Superior temporal gyrus (tissue), 1 donor: ENCODE results near the gene RBM38.

Experiments
- DNase-seq: peaks from one replicate; pipeline ENCODE4 v3.0.0-alpha.2; 2016; ENCODE audit errors: extremely low spot score

RBM38 gene

GRCh38 chr20:57404006-57404405 is 12.8 kb downstream of the RBM38 start:
- no peak for DNase-seq

DNA sequence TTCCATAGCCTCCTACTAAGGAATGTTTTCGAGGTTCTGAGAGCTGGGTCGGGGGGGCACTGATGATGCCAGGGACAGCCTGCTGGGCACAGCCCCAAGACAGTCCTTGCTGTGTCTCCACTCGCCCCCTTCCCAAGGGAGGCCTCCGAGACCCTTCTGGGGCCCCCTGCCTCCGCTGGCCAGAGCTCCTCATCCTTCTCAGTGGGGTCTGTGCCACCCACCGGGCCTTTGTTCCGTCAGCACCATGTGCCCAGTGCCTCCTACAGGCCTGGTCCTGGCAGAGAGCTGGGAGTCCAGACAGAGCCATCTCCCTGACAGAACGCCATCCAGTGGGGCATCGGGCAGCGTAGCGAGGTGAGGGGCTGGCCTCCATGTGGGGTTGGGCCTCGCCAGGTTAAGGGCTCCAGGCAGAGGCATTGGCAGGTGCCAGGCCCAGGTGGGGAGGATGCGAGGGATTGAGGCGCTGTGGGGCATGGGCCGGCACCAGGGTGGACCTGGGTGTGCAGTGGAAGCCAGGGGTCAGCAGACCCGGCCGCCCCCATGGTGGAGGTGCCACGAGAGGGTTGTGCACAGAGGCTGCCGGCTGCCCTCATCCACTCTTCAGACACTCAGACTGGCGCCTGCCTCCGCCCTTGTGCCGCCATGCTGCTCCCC is 13.3 kb downstream of the RBM38 start:
- DNase-seq: no peak

DNA sequence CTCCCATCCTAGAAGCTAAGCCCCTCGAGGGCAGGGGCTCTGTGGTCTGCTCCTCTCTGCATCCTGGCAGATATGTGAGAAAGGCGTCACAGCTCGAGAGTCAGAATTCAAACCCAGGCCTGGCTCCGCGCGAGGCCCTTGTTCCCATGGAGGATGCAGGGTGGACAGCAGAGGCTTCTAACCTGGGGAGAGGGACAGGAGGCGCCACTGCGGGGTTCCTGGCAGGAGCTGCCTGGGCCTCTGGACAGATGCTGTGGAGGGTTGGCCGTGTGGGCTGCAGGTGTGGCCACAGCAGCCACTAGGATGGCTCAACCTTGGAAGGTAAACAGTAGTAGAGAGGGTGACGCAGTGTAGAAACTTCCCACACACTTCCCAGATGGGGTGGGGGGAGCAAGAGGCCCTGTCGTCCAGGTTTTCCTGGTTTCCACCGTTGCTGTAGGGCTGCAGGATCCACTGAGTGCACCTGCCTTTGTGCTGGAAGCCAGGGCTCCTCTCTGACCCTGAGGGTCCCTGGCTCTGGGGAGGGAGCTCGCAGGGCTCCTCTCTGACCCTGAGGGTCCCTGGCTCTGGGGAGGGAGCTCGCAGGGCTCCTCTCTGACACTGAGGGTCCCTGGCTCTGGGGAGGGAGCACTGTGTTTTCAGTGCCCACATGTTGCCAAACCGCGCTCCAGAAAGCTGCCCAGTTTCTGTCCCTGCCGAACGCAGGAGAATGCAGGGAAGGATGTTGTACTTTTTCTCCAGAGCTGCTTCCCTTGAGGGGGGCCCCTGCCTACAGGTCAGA is 14.2 kb downstream of the RBM38 start:
- no peak for DNase-seq

DNA sequence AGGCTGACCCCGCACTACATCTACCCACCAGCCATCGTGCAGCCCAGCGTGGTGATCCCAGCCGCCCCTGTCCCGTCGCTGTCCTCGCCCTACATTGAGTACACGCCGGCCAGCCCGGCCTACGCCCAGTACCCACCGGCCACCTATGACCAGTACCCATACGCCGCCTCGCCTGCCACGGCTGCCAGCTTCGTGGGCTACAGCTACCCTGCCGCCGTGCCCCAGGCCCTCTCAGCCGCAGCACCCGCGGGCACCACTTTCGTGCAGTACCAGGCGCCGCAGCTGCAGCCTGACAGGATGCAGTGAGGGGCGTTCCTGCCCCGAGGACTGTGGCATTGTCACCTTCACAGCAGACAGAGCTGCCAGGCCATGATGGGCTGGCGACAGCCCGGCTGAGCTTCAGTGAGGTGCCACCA is 16.4 kb downstream of the RBM38 start:
- no peak for DNase-seq

- no peak for DNase-seq
These were observed 16.9 kb downstream of the RBM38 start for GRCh38 chr20:57408131-57408530.

GRCh38 chr20:57408536-57409233 is 17.5 kb downstream of the RBM38 start:
- no peak for DNase-seq

- no peak for DNase-seq
These were observed 18.1 kb downstream of the RBM38 start for GRCh38 chr20:57409316-57409671.

- DNase-seq: no peak
These were observed 18.6 kb downstream of the RBM38 start for GRCh38 chr20:57409672-57410397.

GRCh38 chr20:57410398-57410920 is 19.3 kb downstream of the RBM38 start:
- DNase-seq: no peak

GRCh38 chr20:57410924-57411323 is 19.7 kb downstream of the RBM38 start:
- DNase-seq: no peak

- no peak for DNase-seq
These were observed 20.4 kb downstream of the RBM38 start for GRCh38 chr20:57411406-57412283.

DNA sequence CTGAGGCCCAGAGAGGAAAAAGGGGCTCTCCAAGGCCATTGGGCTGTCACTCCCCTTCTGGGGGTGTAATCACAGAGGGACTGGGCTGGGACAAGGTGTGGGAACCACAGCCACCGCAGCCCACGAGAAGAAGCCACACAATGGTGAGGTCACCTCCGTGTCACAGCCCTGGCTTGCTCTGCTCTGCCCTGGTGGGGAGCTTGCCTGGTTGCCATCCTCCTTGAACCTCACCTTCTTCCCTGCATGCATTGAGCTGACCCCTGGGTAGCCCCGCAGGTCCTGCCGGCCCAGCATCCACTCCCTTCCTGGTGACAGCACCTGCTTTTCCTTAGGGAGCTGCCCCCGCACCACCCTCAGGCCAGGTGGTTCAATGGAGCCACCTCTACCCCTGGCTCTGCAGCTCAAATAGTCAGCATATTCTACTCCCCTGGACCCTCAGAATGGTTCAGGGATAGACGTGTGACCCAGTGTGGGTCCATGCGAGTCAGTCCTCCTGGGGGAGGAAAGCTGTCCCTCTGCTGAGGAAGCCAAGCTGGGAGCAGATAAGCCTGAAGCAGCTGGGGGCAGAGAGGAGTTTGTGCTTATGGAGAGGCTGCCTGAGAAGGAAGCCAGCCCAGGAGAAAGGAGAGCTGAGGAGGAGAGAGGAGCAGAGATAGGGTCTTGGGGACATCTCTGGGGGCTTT is 21.3 kb downstream of the RBM38 start:
- DNase-seq: no peak

DNA sequence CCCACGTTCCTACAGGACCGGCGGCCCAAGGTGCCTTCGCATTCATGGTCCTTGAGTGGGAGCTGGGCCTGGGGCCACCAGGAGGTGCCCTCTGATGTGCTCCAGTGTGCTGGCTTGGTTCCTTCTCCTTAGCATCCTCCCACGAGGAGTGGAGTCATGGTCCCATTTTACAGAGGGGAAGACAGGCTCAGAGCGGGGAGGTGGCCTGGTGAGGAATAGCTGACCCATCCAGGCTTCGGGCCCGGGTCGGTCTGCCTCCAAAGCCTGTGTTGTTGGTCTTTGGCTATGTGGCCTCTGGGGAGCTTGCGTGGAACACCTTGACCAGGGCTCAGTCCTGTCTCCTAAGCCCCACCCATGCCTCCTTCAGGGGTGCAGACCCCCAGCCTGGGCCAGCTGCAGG is 22.8 kb downstream of the RBM38 start:
- no peak for DNase-seq

- DNase-seq: no peak
These were observed 23.8 kb downstream of the RBM38 start for GRCh38 chr20:57414867-57415592.

GRCh38 chr20:57415771-57416170 is 24.6 kb downstream of the RBM38 start:
- DNase-seq: no peak

- DNase-seq: no peak
These were observed 25.3 kb downstream of the RBM38 start for GRCh38 chr20:57416296-57417022.

DNA sequence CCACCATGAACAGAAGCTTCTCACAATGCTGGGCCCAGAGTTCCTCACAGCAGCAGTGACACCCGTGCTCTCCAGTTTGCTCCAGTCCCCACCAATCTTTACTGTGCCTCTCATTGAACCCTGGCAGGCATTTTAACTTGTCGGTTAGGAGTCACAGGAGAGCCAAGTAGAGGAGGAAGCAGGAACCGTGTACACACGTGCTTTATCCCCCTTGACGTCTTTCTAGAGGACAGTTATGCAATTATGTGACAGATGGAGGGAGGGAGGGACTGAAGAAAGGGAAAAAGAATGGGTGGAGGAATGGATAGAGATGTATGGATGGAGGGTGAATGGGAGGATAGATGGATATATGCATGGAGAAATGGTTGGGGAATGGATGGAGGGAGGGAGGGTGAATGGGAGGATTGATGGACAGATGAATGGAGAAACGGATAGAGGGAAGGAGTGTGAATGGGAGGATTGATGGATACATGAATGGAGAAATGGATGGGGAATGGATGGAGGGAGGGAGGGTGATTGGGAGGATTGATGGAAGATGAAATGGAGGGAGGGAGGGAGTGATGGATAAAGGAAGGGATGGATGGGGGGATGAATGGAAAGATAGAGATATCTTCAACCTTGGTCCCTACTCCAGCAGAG is 26.0 kb downstream of the RBM38 start:
- DNase-seq: no peak
